HAP-1 (cell line): ENCODE results near the gene DNAJB11.
"Not testable (repeated sequence)": the region's sequence is repeated elsewhere in the genome, so short reads cannot be mapped to it uniquely, and the experiment has no call there.

Source experiments
- DNase-seq, 2 experiments: peaks; one replicate each; pipeline ENCODE4 v3.0.0-alpha.2; 2016 to 2020; ENCODE audit warnings: low spot score in 2 of 2
- H3K27me3 ChIP-seq: fragments of 250-450 bp; sonication (Bioruptor Pico); 2 replicates; pipeline ENCODE4 v1.5.1; 2020; ENCODE audit warnings: low read depth, mild to moderate bottlenecking, moderate library complexity
- H3K36me3 ChIP-seq: fragments of 250-450 bp; sonication (Bioruptor Pico); replicated peaks from 2 replicates; pipeline ENCODE4 v1.5.1; 2020; ENCODE audit warnings: mild to moderate bottlenecking
- H3K4me1 ChIP-seq: fragments of 250-450 bp; sonication (Bioruptor Pico); 2 replicates; pipeline ENCODE4 v1.5.1; 2020; ENCODE audit warnings: mild to moderate bottlenecking
- H3K4me3 ChIP-seq: fragments of 250-450 bp; sonication (Bioruptor Pico); 2 replicates; pipeline ENCODE4 v1.5.1; 2020; ENCODE audit warnings: mild to moderate bottlenecking, moderate library complexity
- H3K9me3 ChIP-seq: fragments of 250-450 bp; sonication (Bioruptor Pico); 2 replicates; pipeline ENCODE4 v1.5.1; 2020; ENCODE audit warnings: mild to moderate bottlenecking, moderate library complexity
- in situ Hi-C: fragments of 300-500 bp; cut with MboI; formaldehyde crosslinking; loops from 3 replicates; pipeline ENCODE4 v1.14.3; 2020; ENCODE audit warnings: low sequenced_read_pairs, inconsistent platforms, mixed read lengths

DNAJB11 gene

GRCh38 chr3:186570941-186571643 lies 572 bp downstream of the DNAJB11 start:
- no peak for DNase-seq
- no peaks in the 10 kb centered on the region for H3K9me3 ChIP-seq
- H3K36me3 ChIP-seq, result peaks cover 40% of the 10 kb centered on the region
- no peaks in the 10 kb centered on the region for H3K27me3 ChIP-seq
- peak overlapping the region; percentile 94 for H3K4me3 ChIP-seq
- in situ Hi-C loops, result no loop called here
- H3K4me1 ChIP-seq, result peaks cover 9% of the 10 kb centered on the region

DNA sequence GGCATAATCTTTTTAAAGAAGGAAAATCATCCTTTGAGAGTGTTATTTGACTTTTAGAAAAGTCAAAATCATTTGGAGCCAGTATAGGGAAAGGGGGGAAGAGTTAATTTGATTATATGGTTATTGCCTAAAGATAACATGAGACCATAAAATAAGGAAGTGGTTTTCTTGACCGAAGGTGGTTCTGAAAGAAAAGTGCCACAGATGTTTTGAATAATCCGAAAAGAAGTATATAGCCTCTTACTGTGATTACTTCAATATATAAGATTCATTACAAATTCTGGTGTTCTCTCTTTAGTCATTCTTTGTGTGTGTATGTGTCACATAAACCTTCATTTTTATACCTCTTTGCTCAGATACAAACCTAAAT lies 1.1 kb downstream of the DNAJB11 start:
- Histone ChIP-seq H3K36me3 (peaks cover 45% of the 10 kb centered on the region), H3K4me1 (peaks cover 5% of the 10 kb centered on the region), H3K9me3 (no peaks in the 10 kb centered on the region), H3K4me3 (peak overlapping the region; percentile 94), H3K27me3 (no peaks in the 10 kb centered on the region)
- in situ Hi-C loops, result no loop called here
- DNase-seq, result no peak

DNA sequence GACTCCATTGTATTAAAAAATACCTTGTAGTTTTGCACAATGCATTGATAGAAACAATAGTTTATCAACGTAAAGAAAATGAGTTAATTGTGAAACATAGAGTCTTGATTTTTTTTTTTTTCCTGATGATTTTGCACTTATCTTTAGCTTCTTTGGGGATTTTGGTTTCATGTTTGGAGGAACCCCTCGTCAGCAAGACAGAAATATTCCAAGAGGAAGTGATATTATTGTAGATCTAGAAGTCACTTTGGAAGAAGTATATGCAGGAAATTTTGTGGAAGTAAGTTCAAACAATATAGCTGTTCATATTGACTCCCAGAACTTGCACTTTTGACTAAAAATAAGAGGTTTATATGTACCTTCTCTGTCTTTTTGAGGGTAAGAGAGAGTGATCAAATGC lies 7.0 kb downstream of the DNAJB11 start:
- no peaks in the 10 kb centered on the region for H3K27me3 ChIP-seq
- no peaks in the 10 kb centered on the region for H3K9me3 ChIP-seq
- peaks cover 75% of the 10 kb centered on the region for H3K36me3 ChIP-seq
- no peaks in the 10 kb centered on the region for H3K4me1 ChIP-seq
- H3K4me3 ChIP-seq, result no peak overlapping the region
- no peak for DNase-seq
- in situ Hi-C loops, result no loop called here

DNA sequence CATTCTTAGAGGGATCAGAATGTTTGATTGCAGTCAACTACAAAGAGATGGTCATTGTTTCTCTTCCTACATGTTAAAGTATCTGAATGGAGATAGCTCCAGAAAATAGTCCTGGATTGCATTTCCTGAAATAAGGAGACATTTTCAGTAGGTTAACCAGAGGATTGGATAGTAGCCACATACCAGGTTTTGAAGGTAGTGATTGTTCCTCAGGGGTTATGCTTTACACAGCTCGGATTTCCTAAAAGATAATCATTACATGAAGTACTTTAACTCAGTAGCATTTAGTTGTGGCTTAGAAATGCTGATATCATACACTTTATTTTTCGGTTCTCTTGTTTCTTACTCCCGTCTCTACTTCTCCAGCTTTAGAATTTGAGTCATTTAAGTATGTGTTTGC lies 10.3 kb downstream of the DNAJB11 start:
- in situ Hi-C loops, result no loop called here
- H3K9me3 ChIP-seq, result no peaks in the 10 kb centered on the region
- peaks cover 71% of the 10 kb centered on the region for H3K36me3 ChIP-seq
- no peaks in the 10 kb centered on the region for H3K27me3 ChIP-seq
- H3K4me1 ChIP-seq, result no peaks in the 10 kb centered on the region
- no peak overlapping the region for H3K4me3 ChIP-seq
- no peak for DNase-seq

GRCh38 chr3:186582541-186582940 lies 12.0 kb downstream of the DNAJB11 start:
- no peaks in the 10 kb centered on the region for H3K9me3 ChIP-seq
- H3K4me1 ChIP-seq, result no peaks in the 10 kb centered on the region
- H3K27me3 ChIP-seq, result no peaks in the 10 kb centered on the region
- in situ Hi-C loops, result no loop called here
- no peak for DNase-seq
- H3K36me3 ChIP-seq, result peaks cover 54% of the 10 kb centered on the region
- no peak overlapping the region for H3K4me3 ChIP-seq

- H3K27me3 ChIP-seq, result no peaks in the 10 kb centered on the region
- in situ Hi-C loops, result no loop called here
- no peak for DNase-seq
- peaks cover 44% of the 10 kb centered on the region for H3K36me3 ChIP-seq
- H3K9me3 ChIP-seq, result no peaks in the 10 kb centered on the region
- H3K4me3 ChIP-seq, result no peak overlapping the region
- H3K4me1 ChIP-seq, result no peaks in the 10 kb centered on the region
These were observed 13.3 kb downstream of the DNAJB11 start for GRCh38 chr3:186583831-186584230.

- H3K4me1 ChIP-seq, H3K27me3 ChIP-seq, H3K4me3 ChIP-seq, H3K9me3 ChIP-seq, DNase-seq, in situ Hi-C loops: not testable (repeated sequence)
- peaks cover 37% of the 10 kb centered on the region for H3K36me3 ChIP-seq
These were observed 15.7 kb downstream of the DNAJB11 start for GRCh38 chr3:186586245-186586644.

DNA sequence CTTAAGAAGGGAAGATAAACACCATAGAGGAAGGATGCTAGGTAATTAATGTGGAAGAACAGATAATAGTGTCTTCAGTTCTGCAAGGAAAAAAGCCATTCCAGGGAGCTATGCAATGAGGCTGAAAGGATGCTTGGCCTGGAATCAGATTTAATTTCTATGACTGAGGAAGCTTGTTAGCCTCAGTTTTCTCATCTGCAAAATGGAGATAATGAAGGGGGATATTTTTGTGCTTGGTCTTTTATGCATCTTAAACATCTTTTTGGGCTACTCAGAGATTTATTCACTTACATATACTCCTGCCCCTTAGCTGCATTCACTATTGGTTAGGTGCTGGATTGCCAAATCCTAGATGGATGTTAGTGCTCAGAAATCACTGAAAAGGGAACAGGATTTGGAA lies 16.7 kb downstream of the DNAJB11 start:
- DNase-seq, result no peak
- H3K4me1 ChIP-seq, result no peaks in the 10 kb centered on the region
- no peaks in the 10 kb centered on the region for H3K9me3 ChIP-seq

GRCh38 chr3:186588632-186589031 lies 18.1 kb downstream of the DNAJB11 start:
- Histone ChIP-seq H3K4me1 (no peaks in the 10 kb centered on the region), H3K27me3 (no peaks in the 10 kb centered on the region), H3K36me3 (peaks cover 13% of the 10 kb centered on the region), H3K9me3 (no peaks in the 10 kb centered on the region), H3K4me3 (no peak overlapping the region)
- no peak for DNase-seq
- in situ Hi-C loops, result no loop called here

More for the DNA sequence above, 16.7 kb downstream of the DNAJB11 start:
- in situ Hi-C loops, result no loop called here
- Histone ChIP-seq H3K27me3 (no peaks in the 10 kb centered on the region), H3K36me3 (peaks cover 28% of the 10 kb centered on the region), H3K4me3 (no peak overlapping the region)

DNA sequence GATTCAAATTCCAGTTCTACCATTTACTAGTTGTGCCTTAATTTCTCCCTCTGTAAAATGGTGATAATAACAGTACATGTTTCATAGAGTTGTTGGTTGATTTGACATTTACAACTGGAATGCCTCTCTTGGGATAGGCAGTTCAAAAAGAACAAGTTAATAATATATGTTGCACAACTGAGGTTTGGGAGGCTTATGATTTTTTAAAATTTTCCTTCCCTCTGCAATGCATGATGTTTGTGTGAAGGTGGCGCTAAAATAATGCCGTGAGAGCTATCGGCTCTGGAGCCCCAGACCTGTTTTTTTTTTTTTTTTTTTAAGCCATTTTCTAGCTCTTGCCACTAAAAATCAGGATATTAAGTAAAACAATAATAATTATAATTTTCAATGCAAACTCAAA lies 18.6 kb downstream of the DNAJB11 start:
- no peak for DNase-seq
- H3K9me3 ChIP-seq, result no peaks in the 10 kb centered on the region
- H3K27me3 ChIP-seq, result no peaks in the 10 kb centered on the region
- peaks cover 8% of the 10 kb centered on the region for H3K36me3 ChIP-seq
- H3K4me1 ChIP-seq, result no peaks in the 10 kb centered on the region
- in situ Hi-C loops, result no loop called here
- H3K4me3 ChIP-seq, result no peak overlapping the region

DNA sequence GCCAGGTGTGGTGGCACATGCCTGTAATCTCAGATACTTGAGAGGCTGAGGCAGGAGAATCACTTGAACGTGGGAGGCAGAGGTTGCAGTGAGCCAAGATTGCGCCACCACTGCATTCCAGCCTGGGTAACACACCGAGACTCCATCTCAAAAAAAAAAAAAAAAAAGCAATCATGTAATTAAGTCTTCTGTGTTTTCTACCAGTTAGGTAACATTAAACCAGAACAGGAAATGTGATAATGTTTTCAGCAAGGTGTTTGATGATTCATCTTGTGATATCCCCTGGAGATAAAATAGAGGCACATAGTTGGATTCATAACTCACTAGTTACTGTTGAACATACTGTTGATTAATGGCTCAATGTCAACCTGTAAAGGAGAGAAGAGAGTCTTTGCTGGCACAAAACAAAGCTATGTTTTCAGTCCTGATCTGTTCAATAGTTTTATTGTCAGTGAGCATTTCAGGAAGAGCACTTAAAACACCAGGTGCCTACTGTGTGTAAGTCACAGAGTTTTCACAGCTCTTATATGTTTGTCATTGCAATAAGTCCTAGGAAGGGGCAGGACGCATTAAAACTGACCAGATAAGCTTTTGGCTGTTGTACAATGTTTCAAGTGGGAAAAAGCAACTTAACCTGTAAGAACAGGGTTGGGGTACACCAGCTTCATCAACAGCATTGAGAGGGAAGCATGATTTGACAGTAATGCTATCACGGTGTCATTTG lies 19.5 kb downstream of the DNAJB11 start:
- in situ Hi-C loops, result no loop called here

GRCh38 chr3:186590580-186591295 lies 20.2 kb downstream of the DNAJB11 start:
- in situ Hi-C loops, result no loop called here
- H3K36me3 ChIP-seq, result no peaks in the 10 kb centered on the region

More for the DNA sequence above, 19.5 kb downstream of the DNAJB11 start:
- no peak overlapping the region for H3K4me3 ChIP-seq
- H3K27me3 ChIP-seq, result no peaks in the 10 kb centered on the region
- no peaks in the 10 kb centered on the region for H3K4me1 ChIP-seq
- peaks cover 2% of the 10 kb centered on the region; the same call in 1 of the 2 replicates for H3K36me3 ChIP-seq
- no peak for DNase-seq
- no peaks in the 10 kb centered on the region for H3K9me3 ChIP-seq

DNA sequence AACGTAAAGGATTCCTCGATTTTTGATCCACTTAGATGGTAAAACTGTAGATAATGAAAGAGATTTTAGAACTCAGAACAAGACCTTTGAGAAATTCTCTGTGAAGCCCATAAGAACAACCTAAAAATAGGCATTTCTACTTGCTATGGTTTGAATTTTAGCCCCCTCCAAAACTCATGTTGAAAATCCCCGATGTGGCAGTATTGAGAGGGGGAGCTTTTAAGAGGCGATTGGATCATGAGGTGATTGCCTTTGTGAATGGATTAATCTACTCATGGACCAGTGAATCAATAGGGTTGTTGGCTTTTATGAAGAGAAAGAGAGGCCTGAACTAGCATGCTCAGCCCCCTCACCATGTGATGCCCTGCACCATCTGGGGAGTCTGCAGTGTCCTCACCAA lies 22.2 kb downstream of the DNAJB11 start:
- no peaks in the 10 kb centered on the region for H3K36me3 ChIP-seq
- in situ Hi-C loops, result no loop called here
- no peaks in the 10 kb centered on the region for H3K9me3 ChIP-seq
- DNase-seq, result no peak
- no peak overlapping the region for H3K4me3 ChIP-seq
- no peaks in the 10 kb centered on the region for H3K27me3 ChIP-seq
- H3K4me1 ChIP-seq, result no peaks in the 10 kb centered on the region

More at GRCh38 chr3:186590580-186591295, 20.2 kb downstream of the DNAJB11 start:
- DNase-seq, result no peak
- no peaks in the 10 kb centered on the region for H3K4me1 ChIP-seq
- no peak overlapping the region for H3K4me3 ChIP-seq
- H3K9me3 ChIP-seq, result no peaks in the 10 kb centered on the region
- no peaks in the 10 kb centered on the region for H3K27me3 ChIP-seq

DNA sequence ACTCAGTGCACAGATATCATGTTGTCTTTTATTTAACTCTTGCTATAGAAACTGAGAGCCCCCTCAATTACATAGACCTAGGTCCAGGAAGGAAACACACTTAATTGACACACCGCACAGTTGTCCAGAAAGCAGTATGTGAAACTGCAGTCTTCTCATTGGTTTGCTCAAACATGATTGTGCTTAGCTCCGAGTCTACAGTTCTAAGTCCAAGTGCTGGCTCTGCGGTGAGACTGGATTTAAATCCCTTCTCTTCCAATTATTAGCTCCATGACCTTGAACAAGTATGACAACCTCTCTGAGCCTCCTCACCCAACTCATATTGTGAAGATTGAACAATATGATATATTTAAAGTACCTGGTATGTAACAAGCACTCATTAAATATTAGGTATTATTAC lies 23.3 kb downstream of the DNAJB11 start:
- Histone ChIP-seq H3K27me3 (no peaks in the 10 kb centered on the region), H3K4me3 (no peak overlapping the region), H3K9me3 (no peaks in the 10 kb centered on the region), H3K36me3 (no peaks in the 10 kb centered on the region), H3K4me1 (no peaks in the 10 kb centered on the region)
- no peak for DNase-seq
- in situ Hi-C loops, result no loop called here
